NCI-H1694 treated with DMSO at 0.1 percent for 48 hours (cell line): Measurements from ENCODE around the gene BACE1.
"Not testable (repeated sequence)": the region's sequence is repeated elsewhere in the genome, so short reads cannot be mapped to it uniquely, and the experiment has no call there.

ENCODE experiments used
- DNase-seq: peaks from one replicate; lab custom pipeline; 2025; lab: John Stamatoyannopoulos, UW

BACE1 gene

GRCh38 chr11:117316197-117316961 lies at the start of gene BACE1:
Gene BACE1, minus strand, starts transcription at chr11:117316256. Its CDS starts 461 bp downstream, at chr11:117315795.
- peak; percentile 41 for DNase-seq

- no peak for DNase-seq
These were observed 45.4 kb upstream of the BACE1 start for GRCh38 chr11:117361432-117361831.

- no peak for DNase-seq
These were observed 40.3 kb upstream of the BACE1 start for GRCh38 chr11:117356126-117356890.

- DNase-seq, result no peak
These were observed 38.5 kb upstream of the BACE1 start for GRCh38 chr11:117354550-117354949.

- DNase-seq, result no peak
These were observed 29.0 kb upstream of the BACE1 start for GRCh38 chr11:117345039-117345438.

- no peak for DNase-seq
These were observed 21.0 kb upstream of the BACE1 start for GRCh38 chr11:117337076-117337475.

GRCh38 chr11:117335399-117335798 lies 19.3 kb upstream of the BACE1 start:
- no peak for DNase-seq

- no peak for DNase-seq
These were observed 18.8 kb upstream of the BACE1 start for GRCh38 chr11:117334896-117335295.

GRCh38 chr11:117333917-117334316 lies 17.9 kb upstream of the BACE1 start:
- no peak for DNase-seq

- DNase-seq, result no peak
These were observed 16.8 kb upstream of the BACE1 start for GRCh38 chr11:117332843-117333242.

- no peak for DNase-seq
These were observed 12.4 kb upstream of the BACE1 start for GRCh38 chr11:117328375-117329010.

GRCh38 chr11:117327567-117328374 lies 11.7 kb upstream of the BACE1 start, which contains the start of gene CEP164:
Gene CEP164, plus strand, starts transcription at chr11:117327854. Its CDS starts 10,733 bp downstream, at chr11:117338587.
- DNase-seq, result peak; percentile 68

GRCh38 chr11:117327255-117327566 lies 11.2 kb upstream of the BACE1 start:
- not testable (repeated sequence) for DNase-seq

GRCh38 chr11:117319214-117319840 lies 3.3 kb upstream of the BACE1 start:
- DNase-seq, result no peak

- DNase-seq, result no peak
These were observed 2.7 kb upstream of the BACE1 start for GRCh38 chr11:117318738-117319137.

GRCh38 chr11:117315285-117316196 lies 515 bp downstream of the BACE1 start:
- DNase-seq, result no peak

- no peak for DNase-seq
These were observed 1.2 kb downstream of the BACE1 start for GRCh38 chr11:117314840-117315239.

- DNase-seq, result no peak
These were observed 2.0 kb downstream of the BACE1 start for GRCh38 chr11:117313828-117314768.

- DNase-seq, result no peak
These were observed 3.0 kb downstream of the BACE1 start for GRCh38 chr11:117313091-117313490.
